GM08714 (cell line): Measurements from ENCODE around the gene ARSD.

Experiments
- H3K4me3 ChIP-seq: fragments of 200-500 bp; sonication (Bioruptor generic); 2 replicates; pipeline ENCODE4 v1.5.1; 2014; ENCODE audit warnings: mild to moderate bottlenecking, low read length, inconsistent platforms
- ZNF274 ChIP-seq: IDR thresholded peaks from 2 replicates; pipeline ENCODE4 v1.6.1; 2012; ENCODE audit warnings: mild to moderate bottlenecking, low read depth, low read length

Gene ARSD

GRCh38 chrX:2859197-2859797, 69.8 kb downstream of the ARSD start:
- H3K4me3 ChIP-seq = no peak overlapping the region
- no peak for TF ChIP-seq ZNF274

- no peak overlapping the region for H3K4me3 ChIP-seq
- TF ChIP-seq ZNF274 = no peak
Measured at GRCh38 chrX:2857566-2857965, 71.6 kb downstream of the ARSD start.

DNA sequence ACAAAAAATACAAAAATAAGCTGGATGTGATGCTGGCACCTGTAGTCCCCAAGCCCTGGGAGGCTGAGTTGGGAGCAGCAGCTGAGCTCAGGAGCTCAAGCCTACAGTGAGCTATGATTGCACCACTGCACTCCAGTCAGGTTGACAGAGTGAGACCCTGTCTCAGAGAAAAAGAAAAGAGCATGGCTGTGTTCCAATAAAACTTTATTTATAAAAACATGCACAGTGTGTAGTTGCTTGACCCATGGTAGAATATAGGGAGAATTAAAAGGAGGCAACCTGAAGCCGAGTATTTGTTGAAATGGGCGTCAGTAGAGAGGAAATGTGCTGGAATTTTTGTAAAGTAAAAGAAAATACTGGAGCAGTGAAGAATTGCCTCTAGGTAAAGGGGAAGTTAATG, 73.4 kb downstream of the ARSD start:
- H3K4me3 ChIP-seq = no peak overlapping the region
- no peak for TF ChIP-seq ZNF274

DNA sequence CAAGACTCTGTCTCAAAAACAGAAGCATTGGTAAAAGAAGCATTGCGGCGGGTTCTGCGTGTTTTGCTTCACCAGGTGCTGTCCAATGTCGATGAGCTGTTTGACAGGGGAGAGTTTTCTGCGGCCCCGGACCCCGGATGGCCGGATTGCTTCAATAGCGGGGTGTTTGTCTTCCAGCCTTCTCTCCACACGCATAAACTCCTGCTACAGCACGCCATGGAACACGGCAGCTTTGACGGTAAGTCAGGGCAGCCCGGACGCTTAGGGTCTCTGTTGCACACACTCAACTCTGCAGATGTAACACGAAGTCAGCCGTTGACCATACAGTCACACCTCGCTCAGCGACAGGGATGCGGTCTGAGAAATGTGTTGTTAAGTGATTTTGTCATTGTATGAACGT, 74.2 kb downstream of the ARSD start:
- no peak overlapping the region for H3K4me3 ChIP-seq
- TF ChIP-seq ZNF274 = no peak
